GM18499 (cell line): ENCODE measurements around the gene KCNA1.

Source experiments
- ATAC-seq: cut with Tn5 transposase; IDR thresholded peaks from one replicate; pipeline ENCODE4 v1.9.1; 2021; ENCODE audit warnings: moderate number of reproducible peaks; ENCODE audit not compliant: insufficient read depth, unreplicated experiment

KCNA1 gene

DNA sequence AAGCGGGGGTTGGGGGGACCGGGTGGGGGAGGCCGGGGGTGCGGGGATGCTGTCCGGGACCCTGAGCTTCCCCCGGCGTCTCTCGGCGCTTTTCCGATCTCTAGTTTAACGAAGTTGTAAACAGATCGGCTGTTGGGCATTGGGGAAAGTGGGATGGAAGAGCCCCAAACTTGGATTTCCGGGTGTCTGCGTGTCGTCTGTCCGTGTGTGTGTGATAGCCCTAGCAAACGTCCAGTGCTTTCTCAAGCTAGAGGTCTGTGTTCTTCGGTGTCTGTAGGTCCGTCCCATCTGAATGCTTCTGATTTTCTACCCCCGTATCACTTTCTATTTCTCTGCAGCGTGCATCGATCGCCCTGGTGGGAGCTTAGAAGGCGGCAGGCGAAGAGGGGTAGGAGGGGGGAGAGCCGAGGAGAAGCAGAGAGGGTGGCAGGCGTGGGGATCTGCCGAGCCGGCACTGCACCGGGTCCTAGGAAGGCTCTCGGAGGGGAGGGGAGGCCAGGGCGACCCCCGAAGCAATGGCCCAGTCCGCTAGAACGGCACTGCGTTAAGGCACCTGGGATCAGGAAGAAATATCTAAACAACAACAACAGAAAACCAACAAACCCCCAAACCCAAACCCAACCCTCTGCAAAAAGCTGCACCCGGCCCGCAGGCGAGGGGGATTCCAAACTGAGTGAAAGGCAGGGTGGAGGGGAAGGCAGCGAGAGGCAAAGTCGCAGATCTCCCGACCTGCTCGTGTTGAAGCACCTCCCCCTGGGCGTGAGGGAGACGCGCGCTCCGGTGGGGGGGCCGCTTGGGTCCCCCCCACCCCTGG lies 1.0 kb downstream of the KCNA1 start:
- ATAC-seq, result no peak

DNA sequence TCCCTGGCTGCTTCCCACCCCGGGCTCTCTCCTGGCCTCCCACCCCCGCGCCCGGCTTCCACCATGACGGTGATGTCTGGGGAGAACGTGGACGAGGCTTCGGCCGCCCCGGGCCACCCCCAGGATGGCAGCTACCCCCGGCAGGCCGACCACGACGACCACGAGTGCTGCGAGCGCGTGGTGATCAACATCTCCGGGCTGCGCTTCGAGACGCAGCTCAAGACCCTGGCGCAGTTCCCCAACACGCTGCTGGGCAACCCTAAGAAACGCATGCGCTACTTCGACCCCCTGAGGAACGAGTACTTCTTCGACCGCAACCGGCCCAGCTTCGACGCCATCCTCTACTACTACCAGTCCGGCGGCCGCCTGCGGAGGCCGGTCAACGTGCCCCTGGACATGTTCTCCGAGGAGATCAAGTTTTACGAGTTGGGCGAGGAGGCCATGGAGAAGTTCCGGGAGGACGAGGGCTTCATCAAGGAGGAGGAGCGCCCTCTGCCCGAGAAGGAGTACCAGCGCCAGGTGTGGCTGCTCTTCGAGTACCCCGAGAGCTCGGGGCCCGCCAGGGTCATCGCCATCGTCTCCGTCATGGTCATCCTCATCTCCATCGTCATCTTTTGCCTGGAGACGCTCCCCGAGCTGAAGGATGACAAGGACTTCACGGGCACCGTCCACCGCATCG lies 1.8 kb downstream of the KCNA1 start:
- no peak for ATAC-seq

DNA sequence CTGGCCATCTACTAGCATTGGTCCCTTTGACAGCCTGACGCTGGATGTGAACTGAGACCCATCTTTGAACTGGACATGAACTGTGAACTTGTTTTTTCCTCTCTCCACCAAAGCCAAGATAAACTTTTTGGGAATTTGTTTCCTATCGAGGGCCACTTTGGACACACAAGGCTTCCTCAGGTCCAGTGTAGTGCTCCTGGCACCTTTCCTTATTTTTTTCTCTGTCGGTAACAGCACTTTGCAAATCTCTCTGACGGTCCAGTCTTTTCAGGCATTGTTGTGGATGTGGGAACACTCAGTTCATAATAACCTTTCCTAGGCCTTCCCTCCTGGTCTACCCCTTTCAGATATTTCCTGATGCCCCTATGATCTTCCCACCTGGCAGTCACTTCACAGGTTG lies 5.0 kb downstream of the KCNA1 start:
- ATAC-seq, result no peak

DNA sequence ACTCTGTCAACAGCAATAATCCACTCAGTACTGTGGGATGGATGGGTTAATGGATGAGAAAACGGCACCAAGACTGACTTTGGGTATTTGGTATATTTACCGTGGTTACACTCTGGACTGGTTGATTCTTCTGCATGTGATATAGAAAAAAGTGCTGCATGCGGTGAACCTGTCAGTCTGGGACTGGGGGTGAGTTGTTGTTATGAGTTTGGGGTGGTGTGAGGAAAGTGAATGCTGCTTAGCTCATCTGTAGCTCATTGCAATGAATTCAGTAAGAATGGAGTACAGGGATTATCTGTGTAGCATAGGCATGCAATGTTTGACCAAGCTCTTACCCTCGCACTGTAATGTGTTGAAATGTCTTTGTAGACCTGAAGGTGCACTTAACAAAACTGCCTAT lies 6.0 kb downstream of the KCNA1 start:
- no peak for ATAC-seq

DNA sequence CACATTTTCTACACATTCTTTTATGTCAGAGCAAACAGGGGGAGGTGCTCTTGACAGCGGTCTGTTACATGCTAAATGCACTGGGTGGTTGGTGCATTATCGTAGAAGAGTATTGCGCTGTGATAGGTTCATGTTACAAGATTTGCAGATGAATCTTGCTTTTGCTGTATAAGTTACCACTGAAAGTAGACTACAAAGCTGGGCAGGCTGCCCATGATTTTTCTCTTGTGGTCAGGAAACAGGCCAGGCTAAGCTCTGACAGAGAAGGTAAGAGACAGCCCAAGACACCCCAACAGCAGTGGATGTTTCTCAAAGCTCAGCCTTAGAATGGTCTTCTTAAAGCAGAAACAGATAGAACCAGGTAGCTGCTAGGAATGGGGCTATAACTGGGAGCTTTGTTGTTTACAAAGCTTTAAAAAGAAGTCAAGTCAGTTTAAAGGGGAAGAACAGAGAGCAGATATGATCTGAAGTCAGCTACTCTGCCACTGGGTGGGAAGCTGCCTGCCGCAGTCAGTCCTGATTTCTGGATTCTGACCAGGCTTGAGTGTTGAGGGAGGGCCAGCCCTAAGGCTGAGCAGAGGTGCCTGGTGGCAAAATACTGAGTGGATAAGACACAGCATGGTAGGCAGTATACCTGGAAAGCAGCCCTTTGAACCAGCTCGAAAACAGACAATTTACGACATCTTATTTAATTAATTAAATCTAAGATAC lies 9.4 kb downstream of the KCNA1 start:
- ATAC-seq, result no peak

DNA sequence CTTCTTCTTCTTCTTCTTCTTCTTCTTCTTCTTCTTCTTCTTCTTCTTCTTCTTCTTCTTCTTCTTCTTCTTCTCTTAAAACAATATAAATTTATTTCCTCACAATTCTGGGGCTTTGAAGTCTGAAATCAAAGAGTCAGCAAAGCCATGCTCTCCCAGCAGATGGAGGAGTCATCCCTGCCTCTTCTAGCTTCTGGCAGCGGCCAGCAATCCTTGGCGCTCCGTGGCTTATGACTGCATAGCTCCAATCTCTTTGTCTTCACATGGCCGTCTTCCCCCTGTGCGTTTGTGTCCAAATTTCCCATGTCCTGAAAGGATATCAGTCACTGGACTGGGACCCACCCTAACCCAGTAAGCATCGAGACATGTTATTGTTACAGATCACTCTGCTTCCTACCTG lies 22.9 kb downstream of the KCNA1 start:
- ATAC-seq, result no peak

DNA sequence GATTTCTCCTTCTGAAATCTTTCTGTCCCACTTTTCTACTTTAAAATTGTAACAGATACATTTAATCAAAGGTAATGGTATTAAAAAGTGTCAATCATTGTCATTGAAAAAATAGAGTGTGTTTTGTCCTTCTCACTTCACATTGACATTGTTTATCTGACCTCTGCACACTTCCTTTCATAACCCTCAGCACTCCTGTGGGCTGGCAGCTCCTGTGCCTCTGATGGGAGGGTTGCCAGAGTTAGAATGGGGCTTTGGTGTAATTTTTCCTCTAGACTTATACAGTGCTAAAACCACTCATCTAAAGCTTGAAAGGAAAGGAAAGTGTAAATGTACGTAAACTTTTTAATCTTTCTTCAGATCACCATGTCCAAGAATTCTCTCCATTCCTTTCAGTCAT lies 23.7 kb downstream of the KCNA1 start:
- no peak for ATAC-seq

DNA sequence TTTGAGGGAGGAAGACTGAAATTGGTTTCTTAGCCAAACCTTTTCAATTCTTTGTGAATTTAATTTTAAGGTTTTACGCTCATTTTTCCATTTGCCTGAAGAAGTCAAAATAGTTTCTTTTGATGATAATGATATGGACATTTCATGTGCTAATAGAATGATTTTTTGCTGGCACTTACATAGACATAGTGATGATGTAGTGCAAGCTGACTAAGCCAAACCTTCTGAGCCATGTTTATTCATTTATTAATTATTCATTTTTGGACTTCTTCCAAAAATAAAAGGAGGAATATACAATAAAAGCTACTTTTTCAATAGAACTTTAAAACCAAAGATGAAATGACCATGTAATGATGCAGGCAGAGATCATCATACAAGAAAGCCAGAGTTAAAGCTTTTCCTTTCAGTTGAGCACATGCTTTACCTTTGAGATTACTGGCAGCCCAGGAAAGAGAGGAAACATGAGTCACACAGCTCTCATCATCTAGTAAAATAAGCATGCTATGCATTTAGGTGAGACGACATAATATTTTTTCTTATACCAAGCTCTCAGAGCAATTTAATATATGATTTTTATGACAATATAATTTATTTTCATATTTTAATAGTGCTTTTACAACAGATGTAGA lies 24.8 kb downstream of the KCNA1 start:
- no peak for ATAC-seq

DNA sequence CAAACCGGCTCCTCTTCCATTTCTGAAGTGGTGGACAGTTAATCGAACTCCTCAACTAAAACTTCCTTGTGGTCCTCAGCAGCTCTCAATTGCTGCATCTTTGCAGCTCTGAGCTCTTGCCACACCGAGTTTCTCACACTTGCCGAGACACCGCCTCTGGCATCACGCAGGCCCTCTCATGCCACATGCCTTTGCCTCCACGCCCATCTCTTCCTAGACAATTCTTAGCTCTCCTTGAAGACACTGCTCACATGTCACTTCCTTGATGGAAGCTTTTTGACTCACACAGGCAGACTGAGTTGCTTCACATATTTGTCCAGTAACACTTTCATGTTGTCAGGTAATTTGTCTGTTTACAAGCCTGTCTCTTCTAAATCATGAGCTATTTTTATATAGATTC lies 29.2 kb downstream of the KCNA1 start:
- ATAC-seq, result no peak

DNA sequence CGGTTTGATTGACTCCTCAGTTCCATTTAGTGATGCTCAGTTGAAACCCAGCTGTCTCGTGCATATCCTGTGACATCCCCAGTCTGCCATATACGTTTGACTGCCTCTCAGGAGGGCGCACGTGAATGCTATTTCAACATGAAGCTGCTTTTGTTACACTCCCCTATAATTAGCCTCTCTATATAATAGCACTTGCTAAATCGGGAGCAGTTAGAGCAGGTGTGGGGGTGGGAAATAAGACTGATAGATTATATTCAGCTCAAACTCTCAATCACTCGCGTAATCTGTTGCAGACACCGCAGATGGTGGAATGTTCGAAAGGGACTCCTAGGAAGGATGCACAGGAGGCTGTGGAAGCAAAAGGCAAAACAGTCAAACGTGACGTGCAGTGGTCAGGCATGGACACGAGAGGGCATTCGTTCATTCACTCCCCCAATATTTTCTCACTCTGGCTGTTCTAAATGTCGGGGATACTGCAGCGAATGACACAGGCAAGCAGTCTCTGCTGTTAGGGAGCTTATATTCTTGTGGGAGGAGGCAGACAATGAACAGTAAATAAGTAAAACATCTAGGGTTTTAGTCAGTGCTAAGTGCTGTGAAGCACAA lies 29.8 kb downstream of the KCNA1 start:
- no peak for ATAC-seq

DNA sequence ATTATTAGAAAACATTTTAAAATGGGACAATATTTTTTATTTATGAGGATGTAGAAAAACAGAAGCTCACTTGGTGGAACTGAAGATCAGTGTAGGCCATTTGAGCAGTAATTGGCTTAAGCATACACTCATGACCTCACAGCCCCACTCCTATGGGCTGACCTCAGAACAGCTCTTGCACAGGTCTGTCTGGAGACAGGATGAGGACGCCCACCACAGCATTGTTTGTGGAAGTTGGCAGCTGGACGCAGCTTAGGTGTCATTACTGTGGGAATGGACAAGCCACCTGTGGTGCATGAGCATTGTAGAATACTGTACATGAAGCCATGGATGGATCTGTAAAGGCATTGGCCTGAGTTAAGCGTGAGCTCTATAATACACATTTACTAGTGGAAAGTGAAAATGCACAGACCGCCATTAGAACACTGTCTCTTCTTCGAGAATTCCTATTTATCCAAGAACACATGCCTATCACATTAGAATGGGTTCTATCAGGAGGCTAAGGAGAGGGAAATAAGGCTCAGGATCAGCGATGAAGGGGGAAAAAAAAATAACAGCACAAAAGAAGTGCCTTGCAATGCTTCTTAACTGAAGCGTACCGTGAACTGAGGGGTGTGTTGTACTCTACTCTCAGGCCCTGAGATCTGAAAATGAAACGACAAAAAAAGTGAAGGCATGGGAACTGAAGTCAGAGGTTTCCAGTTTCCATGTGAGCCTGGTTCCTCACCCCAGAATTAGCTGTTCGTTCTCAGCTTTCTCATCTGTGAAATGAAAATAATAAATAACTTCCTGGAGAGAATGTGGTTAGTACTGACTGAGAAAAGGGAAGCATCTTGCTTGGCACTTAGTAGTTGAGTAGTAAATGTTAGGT lies 33.6 kb downstream of the KCNA1 start:
- ATAC-seq, result no peak

DNA sequence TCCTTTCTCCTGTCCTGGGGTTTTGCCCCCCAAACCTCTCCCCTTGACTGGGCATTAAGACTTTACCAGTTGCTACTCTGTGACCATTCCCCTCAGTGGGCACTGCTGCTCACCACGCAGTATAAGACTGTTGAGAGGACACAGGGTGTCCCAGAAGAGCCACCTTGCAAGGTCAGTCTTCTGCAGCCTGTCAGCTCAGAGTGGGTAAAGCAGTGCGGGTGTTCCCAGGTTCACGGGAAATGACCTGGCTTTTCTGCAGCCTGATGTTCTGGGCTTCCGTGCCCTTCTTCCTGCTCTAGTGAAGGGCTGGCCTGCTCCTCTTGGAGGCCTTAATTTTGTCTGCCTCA lies 34.2 kb downstream of the KCNA1 start:
- ATAC-seq, result no peak

DNA sequence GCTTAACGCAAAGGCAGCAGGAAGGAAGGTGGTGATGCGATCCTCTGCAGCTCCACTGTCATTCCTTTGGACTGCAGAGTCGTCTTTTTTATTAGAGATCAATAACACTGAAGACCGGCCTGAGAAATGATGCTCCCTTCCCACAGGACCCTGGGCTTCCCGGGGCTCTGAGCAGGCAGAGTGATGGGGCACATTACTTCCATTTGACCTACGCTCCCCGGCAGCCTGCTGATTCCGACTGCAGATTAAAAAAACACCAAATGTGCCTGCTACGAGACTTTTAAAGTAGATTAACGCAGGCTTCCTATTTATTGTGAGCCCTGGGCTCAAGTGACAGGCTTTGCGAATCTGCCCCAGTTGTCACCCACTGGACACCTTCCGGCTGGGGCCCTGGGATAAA lies 37.5 kb downstream of the KCNA1 start:
- ATAC-seq, result no peak

DNA sequence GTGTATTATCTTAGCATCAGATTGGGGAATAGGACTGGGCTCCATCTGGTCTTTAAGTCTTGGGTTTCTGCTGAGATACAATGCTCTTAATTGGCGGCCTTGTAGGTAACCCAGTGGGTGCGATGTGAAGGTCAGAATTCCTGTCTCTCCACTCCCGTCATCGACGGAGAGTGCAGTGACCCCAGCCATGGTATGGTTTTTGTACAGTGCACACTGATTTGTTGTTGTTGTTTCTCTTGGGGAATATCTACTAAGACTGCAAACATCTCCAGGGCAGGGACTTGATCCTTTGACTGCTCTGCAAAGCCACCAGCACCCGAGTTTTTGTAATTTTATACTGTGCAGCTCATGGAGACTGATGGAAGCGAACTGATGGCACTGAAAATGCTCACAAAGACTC lies 41.4 kb downstream of the KCNA1 start:
- ATAC-seq, result no peak

DNA sequence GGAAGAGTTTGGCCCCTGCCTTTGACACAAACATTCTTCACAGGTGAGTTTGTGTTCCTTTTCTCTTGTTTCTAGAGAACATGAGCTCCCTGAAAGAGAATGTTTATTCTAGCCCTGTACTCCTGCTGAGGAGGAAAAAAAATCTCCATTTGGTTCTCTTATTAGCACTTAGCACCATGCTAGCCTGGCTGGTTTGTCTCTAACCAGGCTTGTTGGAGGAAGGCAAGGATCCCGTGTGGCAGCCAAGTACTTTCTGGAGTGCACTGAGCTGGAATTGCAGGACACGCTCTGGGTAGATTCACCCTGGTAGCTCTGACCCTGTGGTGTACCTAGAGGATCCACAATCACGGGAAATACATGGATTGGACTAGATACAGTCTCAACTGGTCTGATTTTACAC lies 41.9 kb downstream of the KCNA1 start:
- no peak for ATAC-seq

DNA sequence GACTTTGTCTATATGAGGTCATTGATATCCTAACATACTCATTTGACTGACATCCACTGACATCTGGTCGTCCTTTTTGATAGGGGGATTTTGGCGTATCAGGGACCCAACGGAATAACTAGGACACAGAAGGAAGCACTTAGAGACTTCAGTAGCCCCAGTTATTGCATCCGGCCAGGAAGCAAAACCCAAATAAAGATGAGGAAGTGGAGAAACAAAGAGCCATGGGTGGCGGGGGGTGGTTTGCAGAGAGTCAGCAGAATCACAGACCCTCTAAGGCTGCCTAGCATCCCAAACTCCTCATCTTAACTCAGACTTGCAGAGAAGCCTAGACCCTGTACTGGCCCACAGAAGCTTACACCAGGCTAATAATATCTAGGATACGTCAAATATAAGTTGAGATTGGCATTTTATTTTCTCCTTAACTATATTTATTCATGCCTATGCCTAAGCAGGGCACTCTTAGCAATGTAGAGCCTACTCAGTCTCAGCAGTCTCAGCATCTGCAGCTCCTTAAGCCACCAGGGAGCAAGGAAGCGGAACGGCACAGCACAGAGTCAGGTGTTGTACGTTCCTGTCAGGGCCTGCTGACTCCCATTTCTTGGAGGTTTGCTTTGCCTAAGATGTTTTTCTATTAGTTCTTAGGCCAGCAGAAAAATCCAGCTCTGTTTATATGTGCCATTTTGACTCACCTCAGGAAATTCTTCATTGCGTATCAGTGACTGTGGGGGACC lies 45.1 kb downstream of the KCNA1 start:
- no peak for ATAC-seq

DNA sequence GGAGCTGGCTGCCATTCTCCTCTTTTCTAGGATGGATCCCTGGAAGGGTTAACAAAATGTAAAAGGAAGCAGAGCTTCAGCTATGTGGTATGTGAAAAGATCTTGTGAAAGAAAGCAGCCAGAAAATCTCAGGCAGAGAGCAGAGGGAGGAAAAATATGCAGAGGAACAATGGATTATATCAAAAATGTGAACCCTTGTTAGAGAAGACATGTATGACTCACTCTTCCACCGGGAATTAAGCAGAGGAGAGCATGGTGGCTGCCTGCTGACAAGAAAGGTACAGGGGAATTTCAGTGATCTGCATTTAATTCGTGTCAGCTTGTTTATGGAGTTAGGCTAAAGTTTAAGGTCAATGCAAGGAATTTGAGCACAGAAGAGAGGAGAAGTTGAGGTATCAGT lies 46.3 kb downstream of the KCNA1 start:
- no peak for ATAC-seq

DNA sequence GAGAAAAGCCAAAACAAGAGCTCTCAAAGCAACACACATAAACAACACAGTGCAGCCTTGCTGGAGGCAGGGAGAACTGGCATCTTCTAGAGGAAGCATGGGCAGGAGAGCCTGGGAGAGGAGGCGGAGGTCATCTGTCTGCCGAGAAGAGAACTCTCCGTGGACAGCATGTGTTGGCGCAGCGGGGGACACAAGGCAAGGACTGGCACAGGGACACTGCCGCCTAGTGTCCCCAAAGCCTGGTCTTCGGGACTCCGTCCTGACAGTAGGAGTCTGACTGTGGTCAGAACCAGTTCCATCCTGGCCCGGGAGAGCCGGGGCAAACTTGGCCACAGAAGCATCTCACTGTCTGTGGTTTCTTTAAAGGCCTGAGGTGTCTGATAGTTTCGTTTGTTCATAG lies 47.3 kb downstream of the KCNA1 start:
- no peak for ATAC-seq

DNA sequence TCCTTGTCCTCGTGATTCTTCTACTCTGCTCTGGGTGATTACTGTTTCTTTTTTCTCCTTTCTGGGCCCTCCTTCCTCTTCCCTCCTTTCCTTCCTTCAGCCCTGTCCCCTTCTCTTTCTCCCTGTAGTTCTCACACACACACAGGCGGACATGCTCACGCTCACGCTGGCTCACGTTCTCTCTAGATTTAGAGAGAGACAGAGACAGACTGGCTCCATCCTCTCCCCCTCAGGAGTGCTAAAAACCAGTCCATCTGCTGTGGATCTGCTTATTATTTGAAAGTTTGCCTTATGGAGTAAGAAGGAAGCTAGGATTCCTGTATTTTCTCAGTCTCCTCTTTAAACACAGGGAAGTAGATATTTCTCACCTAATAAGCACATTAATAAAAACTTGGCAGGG lies 48.1 kb downstream of the KCNA1 start:
- ATAC-seq, result no peak
